Measurements from ENCODE around the gene MC1R.
"Not testable (repeated sequence)": the region's sequence is repeated elsewhere in the genome, so short reads cannot be mapped to it uniquely, and the experiment has no call there.

MC1R gene

DNA sequence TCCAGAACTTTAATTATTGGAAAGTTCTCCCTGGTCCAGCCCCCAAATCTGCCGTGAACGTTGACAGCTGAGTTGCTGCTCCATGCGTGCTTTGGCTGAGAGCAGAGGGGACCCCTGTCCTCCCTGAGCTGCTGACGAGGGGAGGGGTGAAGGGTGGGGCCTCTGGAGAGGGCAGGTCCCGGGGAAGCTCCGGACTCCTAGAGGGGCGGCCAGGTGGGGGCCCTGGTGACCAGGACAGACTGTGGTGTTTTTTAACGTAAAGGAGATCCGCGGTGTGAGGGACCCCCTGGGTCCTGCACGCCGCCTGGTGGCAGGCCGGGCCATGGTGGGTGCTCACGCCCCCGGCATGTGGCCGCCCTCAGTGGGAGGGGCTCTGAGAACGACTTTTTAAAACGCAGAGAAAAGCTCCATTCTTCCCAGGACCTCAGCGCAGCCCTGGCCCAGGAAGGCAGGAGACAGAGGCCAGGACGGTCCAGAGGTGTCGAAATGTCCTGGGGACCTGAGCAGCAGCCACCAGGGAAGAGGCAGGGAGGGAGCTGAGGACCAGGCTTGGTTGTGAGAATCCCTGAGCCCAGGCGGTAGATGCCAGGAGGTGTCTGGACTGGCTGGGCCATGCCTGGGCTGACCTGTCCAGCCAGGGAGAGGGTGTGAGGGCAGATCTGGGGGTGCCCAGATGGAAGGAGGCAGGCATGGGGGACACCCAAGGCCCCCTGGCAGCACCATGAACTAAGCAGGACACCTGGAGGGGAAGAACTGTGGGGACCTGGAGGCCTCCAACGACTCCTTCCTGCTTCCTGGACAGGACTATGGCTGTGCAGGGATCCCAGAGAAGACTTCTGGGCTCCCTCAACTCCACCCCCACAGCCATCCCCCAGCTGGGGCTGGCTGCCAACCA lies at the start of gene MC1R:
MC1R (plus strand) TSS at position 410 of the 895 bp plus-strand sequence; CDS start at position 807, 397 bp downstream.
- DNase-seq: no peak

DNA sequence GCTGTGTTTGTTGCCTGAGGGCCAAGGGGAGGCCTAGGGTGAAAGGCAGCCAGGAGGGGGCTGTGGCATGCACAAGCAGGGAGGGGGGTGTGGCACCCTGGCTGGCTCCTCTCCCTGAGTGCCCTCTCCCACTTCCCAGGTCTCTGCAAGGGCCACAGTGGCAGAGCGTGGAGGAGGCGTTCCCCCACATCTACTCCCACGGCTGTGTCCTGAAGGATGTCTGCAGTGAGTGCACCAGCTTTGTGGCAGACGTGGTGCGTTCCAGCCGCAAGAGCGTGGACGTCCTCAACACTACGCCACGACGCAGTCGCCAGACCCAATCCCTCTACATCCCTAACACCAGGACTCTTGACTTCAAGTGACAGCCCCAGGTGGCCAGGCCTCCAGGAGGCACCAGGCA lies 48.8 kb upstream of the MC1R start:
- no peak for DNase-seq

DNA sequence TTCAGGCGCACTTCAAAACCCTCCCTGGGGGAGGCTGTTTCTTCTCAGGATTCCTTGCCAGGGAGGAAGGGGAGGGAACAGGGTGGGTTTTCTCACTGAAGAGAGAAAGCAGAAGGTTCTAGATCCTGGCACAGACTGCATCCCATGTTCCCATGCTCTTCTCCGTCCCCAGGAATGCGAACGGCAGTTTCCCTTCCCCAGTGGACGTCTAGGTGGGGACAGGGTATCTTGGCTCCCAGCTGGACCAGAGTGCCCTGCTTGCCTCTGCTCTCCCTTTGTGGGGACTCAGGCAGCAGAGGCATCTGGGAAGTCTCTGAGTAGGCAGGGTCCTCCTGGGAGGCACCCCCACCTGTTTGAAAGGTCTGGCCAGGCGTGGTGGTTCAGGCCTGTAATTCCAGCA lies 48.2 kb upstream of the MC1R start:
- DNase-seq: no peak

DNA sequence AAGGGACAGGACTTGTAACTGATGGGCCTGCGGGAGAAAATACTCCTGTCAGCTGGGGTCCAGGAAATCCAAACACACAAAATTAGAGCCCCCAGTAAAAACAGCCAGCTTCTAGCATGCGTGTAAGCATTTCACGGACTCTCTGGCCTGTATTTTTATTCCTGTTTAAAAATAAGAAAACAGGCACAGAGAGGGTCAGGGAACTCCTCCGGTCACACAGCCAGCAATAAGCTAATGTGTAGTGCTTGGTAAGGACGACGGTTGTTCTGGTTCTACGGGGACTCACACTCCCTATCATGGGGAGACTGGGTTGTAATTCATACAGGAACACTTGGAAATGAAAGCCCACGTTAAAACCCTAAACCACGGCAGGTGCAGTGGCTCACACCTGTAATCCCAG lies 46.8 kb upstream of the MC1R start:
- DNase-seq: no peak

DNA sequence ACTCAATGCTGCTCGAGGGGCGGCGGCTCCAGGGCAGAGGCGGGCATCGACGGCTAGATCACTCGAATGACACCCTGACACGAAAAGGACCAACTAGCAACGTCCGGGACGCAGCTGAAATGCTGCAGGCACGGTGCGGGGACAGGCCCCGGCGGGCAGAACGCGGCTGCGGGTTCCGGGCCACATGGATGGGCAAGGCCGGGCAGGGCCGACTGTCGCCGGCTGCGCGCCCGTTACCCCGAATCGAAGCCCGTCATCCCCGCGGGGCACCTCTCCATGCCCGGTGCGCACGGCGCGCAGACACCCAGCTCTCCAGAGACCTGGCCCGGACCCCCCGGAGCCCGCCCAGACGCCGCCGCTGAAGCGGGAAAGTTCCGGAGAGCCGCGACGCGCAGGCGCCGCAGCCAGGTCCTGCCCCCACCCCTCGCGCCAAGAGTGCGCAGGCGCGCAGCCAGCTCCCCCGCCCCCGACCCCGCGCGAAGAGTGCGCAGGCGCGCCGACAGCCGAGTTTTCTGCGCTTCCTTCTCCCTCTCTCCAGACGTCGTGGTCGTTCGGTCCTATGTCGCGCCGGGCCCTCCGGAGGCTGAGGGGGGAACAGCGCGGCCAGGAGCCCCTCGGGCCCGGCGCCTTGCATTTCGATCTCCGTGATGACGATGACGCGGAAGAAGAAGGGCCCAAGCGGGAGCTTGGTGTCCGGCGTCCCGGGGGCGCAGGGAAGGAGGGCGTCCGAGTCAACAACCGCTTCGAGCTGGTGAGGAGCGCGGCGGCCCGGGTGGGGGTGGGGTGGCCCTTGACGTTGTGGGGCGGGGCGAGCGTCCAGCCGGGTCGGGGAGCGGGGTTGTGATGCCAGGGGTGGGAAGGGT lies 45.3 kb upstream of the MC1R start, which contains the start of gene TCF25:
TCF25 (plus strand) TSS at position 484 of the 863 bp plus-strand sequence; CDS start at position 560, 76 bp downstream.
- DNase-seq: peak; percentile 84

DNA sequence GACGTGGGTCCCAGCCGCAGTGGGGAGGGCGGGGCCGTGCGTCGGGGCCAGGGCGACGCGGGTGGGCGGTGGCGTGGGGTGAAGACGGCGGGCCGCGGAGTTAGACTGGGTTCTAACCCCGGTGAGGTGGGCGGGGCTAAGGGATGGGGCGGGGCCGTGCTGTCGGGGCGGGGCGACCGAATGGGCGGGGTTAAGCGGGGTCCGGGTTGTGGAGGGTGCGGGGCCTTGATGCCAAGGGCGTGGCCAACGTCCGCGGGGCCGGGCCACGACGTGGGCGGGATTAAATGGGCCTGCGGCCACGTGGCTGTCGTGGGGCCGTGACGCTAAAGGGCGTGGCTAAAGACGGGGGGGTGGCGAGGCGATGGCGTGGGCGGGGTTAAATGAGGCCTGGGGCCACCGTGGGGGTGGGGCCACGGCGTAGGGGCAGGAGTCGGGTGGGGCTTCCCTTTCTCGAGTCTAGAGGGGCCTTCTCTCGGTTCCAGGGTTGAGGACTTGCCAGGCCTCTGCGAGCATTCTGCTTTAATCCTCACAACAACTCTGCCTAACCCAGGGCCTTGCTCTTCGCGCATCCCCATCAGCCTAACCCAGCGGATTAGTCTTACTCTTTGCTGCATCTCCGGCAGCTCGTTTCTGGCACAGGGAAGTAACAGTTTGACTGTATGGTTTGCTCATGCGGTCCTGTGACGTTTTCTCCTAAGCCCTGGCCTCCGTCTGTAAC lies 44.5 kb upstream of the MC1R start:
- DNase-seq: peak; percentile 98

DNA sequence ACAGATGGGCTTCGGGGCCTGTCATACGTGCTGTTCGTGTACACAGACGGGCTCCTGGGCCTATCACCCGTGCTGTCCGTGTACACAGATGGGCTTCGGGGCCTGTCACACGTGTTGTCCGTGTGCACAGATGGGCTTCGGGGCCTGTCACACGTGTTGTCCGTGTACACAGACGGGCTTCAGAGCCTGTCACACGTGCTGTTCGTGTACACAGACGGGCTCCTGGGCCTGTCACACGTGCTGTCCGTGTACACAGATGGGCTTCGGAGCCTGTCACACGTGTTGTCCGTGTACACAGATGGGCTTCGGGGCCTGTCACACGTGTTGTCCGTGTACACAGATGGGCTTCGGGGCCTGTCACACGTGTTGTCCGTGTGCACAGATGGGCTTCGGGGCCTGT lies 39.5 kb upstream of the MC1R start:
- not testable (repeated sequence) for DNase-seq

DNA sequence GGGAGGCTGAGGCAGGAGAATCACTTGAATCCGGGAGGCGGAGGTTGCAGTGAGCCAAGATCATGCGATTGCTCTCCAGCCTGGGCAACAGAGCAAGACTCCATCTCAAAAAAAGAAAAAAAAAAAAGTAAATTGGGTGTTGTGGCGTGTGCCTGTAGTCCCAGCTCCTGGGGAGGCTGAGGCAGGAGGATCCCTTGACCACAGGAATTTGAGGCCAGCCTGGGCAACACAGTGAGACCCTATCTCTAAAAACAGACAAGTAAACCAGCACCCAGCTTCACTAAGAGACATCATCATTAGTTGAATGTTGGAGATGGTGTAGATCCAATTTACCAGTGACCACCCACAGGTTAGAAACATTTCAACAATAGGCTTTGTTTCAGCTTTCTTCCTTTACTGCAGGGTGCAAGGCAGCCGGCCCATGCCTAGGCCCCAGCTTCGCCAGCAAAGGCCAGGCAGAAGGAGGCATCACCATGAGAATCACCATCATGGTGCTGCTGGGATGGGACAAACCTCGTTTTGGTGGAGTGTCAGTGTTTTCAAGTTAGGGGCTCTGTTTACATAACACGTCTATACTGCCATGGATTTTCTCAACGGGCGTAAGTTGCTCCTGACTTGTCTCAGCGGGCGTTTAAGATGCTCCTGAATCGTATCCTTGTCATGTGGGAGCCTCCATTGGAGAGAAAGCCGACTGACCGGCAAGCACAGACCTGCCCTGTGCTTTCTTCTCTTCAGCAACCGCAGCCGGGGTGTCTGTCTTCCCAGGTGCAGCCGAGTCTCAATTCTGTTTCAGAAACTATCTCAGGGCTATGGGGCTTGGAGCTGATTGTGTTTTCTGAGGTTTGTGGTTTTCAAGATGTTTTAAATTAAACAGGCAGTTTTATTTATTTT lies 37.9 kb upstream of the MC1R start:
- no peak for DNase-seq

DNA sequence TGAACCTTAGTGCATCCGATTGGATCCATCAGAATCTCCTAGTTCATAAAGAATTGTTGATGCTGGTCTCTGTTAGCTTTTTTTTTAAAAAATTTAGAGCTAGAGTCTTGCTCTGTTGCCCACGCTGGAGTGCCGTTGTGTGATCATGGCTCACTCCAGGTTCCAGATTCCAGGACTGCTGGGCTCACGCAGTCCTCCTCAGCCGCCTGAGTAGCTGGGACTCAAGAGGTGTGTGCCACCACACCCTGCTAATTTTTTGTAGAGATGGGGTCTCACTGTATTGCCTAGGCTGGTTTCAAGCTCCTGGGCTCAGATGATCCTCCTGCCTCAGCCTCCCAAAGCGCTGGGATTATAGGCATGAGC lies 37.3 kb upstream of the MC1R start:
- no peak for DNase-seq

DNA sequence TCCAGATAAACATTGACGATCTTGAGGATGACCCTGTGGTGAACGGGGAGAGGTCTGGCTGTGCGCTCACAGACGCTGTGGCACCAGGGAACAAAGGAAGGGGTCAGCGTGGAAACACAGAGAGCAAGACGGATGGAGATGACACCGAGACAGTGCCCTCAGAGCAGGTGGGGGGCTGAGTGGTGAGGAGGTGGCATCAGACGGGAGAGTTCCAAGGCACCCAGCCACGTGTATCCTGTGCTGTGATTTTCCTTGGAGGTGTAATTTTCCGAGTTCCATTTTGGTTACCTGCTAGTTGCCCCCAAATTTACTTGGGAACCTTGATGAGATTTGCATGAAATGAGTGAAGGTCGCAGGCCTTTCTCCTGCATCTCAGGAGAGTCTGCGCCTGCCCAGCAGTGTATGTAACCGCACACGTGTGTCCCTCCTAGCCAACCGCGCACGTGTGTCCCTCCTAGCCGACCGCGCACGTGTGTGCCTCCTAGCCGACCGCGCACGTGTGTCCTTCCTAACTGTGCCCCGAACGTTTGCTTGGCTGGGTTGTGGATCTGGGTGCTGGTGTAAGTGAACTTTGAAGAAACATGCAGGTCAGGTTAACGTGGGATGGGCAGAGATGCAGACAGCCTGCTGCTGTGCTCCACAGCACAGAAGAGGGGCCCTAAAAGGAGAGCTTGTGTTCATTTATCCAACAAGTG lies 35.2 kb upstream of the MC1R start:
- no peak for DNase-seq

DNA sequence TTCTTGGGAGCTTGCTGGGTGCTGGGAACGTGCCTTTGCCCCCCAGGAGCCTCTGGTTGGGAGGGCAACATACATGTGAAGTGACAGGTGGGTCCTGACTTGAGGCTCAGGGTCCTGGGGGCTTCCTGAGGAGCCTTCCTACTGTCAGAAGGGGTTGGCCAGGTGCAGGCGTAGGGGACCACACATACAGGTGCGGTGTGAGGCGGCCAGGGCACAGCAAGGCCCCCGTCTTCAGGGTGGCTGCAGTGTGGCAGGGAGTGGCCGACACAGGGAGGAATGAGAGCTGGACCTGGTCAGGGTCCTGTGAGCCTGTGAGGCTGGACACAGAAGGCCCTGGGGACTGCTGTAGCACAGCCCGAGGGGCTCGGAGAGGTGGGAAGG lies 34.6 kb upstream of the MC1R start:
- DNase-seq: no peak

DNA sequence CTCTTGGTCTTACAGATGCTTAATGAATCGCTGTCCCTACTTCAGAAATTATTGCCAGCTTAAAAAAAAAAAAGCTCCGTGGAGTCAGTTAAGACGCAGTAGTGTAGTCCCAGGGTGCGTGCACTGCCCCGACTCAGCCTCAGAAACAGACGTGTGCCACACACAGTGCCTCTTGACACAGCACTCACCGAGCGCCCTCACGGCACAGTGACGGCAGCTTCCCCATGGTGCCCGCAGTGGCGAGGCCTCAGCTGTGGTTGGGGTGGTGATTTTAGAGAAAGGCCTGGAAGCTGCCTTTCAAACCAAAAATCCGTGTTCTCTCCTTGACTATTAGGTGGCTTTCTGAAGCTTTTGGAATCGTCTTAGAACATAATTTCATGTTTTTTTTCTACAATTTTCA lies 31.4 kb upstream of the MC1R start:
- DNase-seq: no peak

DNA sequence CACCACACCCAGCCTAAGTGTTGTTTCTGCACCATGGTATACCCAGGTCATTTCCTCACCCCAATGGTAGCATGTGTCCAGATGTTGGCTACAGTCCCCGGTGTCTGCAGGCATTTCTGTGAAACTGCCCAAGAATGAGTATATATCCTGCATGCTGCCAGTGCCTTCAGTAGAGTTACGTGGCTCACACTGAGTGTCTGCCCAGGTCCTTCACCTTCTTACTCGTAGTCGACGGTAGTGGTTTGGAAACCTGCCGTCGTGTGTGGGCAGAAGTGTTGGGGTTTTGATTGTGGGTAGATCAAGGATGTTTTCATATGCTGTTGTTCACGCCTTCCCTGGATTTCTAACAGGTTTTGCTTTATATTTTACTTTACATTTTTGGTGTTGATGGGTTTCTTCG lies 28.5 kb upstream of the MC1R start:
- no peak for DNase-seq

DNA sequence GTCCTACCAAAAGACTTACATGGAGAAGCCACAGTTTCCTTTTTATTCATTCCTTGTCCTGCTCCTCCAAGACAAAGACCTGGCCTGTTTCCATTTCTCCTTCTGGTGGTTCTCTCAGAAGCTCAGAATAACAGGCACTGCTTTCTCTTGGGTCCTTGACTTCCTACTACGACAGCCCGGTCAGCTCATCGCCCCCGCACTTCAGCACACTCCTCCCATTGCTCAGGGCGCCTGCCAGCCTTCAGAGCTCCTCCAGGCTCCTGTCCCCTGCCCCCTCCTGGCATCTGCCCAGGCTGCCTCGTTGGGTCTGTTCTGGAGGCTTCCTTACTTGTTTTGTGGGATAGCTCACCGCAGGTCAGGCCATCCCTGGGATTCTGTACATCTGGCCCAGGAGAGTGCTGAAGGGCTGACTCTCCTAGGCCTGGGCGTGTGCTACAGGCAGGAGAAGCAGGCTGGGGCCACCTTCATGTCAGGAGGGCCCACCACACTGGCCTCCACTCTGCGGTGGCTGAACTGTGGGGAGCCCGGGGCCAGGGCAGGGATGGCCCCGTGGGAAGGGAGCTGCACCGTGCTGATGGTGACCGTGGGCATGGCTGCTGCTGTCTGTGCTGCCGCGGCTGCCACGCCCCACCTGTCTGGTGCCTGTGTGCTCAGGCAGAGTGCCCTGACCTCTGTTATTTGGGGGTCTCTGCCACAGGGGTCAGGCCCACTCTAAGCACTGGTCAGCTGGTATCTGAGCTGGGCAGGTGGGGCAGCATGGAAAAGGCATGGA lies 27.6 kb upstream of the MC1R start:
- DNase-seq: no peak

DNA sequence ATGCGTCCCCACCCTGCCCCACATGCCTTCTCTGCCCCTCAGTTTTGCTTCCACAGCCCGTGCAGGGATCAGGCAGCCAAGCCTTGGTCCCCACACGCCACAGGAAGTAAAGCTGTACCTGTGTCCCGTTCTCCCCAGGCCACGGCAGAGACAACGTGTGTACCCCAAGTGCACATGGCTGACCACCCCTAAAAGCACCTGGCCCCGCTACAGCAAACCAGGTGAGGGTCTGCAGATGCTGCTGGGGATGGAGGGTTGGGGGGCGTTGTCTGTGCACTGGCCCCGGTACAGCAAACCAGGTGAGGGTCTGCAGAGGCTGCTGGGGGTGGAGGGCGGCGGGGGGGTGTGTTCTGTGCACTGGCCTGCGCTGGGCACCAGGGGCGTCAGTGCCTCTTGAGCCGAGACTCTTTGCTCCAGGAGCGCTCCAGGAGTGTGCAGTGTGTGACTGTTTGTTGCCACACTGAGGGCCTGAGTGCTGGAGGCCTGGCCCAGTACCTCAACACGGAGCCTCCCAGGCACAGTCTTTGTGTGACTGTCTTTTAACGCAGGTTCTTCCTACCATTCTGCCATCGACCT lies 26.5 kb upstream of the MC1R start:
- DNase-seq: no peak

DNA sequence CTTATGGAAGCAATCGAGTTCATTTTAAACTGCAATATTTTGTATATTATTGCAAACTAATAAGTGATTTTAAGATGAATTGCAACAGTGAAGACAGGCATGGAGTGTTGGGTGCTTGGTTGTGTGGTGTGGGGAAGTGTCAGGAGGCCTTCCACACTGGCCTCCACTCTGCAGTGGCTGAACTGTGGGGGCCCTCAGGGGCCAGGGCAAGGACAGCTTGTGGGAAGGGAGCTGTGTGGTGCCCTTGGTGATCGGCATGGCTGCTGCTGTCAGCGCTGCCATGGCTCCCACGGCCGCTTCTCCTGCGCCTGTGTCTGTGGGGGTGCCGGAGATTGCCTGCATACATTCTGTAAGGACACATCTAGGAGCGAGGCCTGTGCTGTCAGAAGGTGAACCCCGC lies 26.0 kb upstream of the MC1R start:
- DNase-seq: no peak

DNA sequence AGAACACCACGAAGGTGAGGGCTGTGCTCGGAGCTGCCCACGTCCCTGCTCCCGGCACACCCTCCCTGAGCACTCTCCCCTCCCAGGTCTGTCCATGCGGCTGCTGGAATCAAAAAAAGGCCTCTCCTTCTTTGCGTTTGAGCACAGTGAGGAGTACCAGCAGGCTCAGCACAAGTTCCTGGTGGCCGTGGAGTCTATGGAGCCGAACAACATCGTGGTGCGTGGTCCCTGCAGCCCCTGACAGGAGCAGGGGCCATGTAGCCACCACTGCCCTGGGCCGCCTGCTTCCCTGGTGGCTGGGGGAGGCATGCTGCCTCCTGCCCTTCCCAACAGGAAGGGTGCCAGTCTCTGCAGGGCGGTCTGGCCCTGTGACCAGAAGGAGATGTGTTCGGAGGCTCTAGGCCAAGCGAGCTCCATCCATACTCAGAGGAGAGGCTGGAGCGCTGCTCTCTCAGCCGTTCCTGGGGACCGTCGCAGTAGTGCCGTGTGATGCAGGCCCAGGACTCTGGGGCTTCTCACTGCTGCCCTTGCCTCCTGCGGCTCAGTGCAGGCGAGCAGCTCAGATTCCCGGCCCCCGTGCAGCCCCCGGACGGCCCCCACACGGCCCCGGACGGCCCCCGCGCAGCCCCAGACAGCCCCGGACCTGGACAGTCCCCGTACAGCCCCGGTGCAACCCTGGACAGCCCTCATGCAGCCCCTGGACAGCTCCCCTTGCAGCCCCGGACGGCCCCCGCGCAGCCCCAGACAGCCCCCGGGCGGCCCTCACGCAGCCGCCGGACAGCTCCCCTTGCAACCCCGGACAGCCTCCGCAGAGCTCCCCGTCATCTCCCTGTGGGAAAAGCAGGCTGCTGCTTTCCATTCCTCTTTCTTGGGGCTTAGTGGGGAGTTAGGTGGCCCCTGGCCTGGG lies 24.8 kb upstream of the MC1R start:
- no peak for DNase-seq

DNA sequence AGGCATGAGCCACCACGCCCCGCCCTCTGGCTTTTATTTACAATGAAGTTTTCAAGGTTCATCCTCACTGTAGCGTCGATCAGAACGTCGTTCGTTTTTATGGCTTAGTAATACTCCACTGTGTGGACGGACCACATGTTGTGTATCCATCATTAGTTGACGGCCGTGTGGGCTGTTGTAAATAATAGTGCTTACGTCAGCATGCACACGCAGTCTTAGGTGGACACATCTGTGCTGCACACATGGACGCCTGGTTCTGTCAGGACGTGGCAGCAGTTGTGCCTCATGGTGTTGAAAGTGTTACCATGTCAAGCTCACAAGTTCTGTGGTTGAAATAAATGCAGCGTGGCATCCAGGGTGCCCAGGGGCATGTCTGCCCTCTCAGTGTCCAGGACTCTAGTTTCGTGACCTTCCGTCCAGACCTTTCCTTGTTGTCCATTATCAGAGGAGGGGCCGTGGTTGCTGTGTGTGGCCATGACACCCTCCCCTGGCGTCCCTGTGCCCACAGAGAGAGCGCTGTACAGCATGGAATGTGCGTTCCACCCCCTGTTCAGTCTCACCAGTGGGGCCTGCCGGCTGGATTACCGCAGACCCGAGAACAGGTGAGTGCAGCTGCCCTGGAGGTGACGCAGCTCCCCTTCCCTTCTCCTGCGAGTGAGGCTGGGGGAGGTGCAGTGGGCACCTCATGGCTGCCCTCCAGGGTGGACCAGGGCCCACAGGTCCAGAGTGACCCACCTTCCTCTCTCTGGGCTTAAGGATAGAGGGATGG lies 23.0 kb upstream of the MC1R start:
- DNase-seq: no peak
